ENCODE measurements around the gene LRRC15.

- TF ChIP-seq, protein P1, sequence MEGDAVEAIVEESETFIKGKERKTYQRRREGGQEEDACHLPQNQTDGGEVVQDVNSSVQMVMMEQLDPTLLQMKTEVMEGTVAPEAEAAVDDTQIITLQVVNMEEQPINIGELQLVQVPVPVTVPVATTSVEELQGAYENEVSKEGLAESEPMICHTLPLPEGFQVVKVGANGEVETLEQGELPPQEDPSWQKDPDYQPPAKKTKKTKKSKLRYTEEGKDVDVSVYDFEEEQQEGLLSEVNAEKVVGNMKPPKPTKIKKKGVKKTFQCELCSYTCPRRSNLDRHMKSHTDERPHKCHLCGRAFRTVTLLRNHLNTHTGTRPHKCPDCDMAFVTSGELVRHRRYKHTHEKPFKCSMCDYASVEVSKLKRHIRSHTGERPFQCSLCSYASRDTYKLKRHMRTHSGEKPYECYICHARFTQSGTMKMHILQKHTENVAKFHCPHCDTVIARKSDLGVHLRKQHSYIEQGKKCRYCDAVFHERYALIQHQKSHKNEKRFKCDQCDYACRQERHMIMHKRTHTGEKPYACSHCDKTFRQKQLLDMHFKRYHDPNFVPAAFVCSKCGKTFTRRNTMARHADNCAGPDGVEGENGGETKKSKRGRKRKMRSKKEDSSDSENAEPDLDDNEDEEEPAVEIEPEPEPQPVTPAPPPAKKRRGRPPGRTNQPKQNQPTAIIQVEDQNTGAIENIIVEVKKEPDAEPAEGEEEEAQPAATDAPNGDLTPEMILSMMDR (conservative IDR thresholded peaks at IDR 0.05; ENCODE audit: low read depth, low read length) = no peak
- TF ChIP-seq EZH2phosphoT487 (IDR thresholded peaks at IDR 0.05; ENCODE audit: borderline replicate concordance, low read length) (no peak), EZH2 (IDR thresholded peaks at IDR 0.05; ENCODE audit: low read length, unreplicated experiment) (no peak)
These were observed 4.0 kb downstream of the LRRC15 start for GRCh38 chr3:194365526-194365925.

Data from PC-3 (cell line).